GM12864 (cell line): ENCODE results near the gene DRGX.
A peak's percentile ranks its signal among the peaks of the same experiment; 100 is the strongest.

Experiments used
- DNase-seq: peaks from one replicate; pipeline ENCODE4 v3.0.0-alpha.2; 2011; ENCODE audit warnings: low read depth
- H3K4me3 ChIP-seq: 2 replicates; pipeline ENCODE4 v1.5.1; 2011; ENCODE audit warnings: mild to moderate bottlenecking, low read depth, low read length, control low read depth
- TF ChIP-seq, protein P1 (sequence below): IDR thresholded peaks from 2 replicates; pipeline ENCODE4 v1.5.1; 2011; ENCODE audit warnings: low read depth, mild to moderate bottlenecking, moderate library complexity, low read length, control low read depth, inconsistent platforms; ENCODE audit errors: missing control alignments

DRGX gene

GRCh38 chr10:49384268-49384953, 11.5 kb downstream of the DRGX start:
- no peak for DNase-seq
- no peak overlapping the region for H3K4me3 ChIP-seq
- TF ChIP-seq, protein P1, sequence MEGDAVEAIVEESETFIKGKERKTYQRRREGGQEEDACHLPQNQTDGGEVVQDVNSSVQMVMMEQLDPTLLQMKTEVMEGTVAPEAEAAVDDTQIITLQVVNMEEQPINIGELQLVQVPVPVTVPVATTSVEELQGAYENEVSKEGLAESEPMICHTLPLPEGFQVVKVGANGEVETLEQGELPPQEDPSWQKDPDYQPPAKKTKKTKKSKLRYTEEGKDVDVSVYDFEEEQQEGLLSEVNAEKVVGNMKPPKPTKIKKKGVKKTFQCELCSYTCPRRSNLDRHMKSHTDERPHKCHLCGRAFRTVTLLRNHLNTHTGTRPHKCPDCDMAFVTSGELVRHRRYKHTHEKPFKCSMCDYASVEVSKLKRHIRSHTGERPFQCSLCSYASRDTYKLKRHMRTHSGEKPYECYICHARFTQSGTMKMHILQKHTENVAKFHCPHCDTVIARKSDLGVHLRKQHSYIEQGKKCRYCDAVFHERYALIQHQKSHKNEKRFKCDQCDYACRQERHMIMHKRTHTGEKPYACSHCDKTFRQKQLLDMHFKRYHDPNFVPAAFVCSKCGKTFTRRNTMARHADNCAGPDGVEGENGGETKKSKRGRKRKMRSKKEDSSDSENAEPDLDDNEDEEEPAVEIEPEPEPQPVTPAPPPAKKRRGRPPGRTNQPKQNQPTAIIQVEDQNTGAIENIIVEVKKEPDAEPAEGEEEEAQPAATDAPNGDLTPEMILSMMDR = no peak

GRCh38 chr10:49383853-49384252, 12.0 kb downstream of the DRGX start:
- DNase-seq = no peak
- TF ChIP-seq, protein P1 = no peak

DNA sequence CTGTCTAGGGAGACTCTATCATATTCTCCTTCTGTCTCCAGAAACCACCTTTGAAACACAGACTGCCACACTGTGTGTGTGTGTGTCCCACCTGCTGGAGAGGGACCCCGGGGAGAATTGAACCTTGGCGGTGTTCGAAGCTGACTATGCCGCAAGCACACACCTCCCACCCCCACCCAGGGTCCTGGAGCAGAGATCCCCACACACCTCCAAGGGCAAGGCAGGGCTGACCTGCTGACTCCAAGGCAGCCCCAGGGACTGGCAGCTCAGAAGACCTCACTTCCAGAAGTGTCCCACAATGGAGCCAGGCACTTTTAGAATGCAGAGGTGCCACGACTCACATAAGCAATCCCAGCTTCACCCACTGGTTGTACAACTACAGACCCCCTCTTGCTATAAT, 13.1 kb downstream of the DRGX start:
- no peak for DNase-seq
- no peak overlapping the region for H3K4me3 ChIP-seq
- TF ChIP-seq, protein P1 = no peak

More at GRCh38 chr10:49383853-49384252, 12.0 kb downstream of the DRGX start:
- no peak overlapping the region for H3K4me3 ChIP-seq

- DNase-seq = no peak
- no peak overlapping the region for H3K4me3 ChIP-seq
- TF ChIP-seq, protein P1 = no peak
Measured at GRCh38 chr10:49382226-49382625, 13.7 kb downstream of the DRGX start.

DNA sequence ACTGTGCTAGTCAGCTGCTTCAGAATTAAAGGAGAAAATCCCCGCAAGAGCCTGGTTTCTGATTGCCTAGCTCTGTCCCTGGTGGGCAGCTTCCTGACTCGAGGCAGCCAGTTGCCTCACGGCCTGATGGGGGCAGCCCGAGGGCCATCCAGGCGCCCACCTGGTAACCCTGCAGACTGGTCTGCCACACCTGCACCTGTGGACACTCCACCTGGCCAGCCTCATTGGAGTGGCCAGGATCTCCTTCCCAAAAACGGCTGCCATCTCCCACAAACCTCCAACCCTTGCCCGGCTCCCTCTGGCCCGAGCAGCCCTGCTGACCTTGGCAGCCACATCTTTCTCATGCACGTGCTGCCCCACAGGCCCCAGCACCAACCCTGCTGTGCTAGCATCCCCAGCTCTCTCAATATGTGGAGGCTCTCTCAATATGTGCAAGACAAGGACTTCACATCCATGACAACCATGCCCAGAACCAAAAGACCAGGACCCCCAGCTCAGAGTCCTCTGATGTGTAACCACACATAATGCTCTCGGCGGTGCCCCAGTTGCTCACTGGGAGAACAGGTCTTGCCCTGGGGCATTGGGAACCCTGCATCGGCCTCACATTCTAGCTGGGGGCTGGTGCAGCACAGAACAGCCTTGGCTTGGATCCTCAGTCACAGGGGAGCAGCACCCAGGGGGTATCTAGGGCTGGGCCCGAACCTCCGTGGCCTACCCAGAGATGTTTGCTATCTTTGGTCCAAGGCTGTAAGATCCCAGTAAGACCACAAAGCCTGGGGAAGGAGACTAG, 14.6 kb downstream of the DRGX start:
- H3K4me3 ChIP-seq = no peak overlapping the region

DNA sequence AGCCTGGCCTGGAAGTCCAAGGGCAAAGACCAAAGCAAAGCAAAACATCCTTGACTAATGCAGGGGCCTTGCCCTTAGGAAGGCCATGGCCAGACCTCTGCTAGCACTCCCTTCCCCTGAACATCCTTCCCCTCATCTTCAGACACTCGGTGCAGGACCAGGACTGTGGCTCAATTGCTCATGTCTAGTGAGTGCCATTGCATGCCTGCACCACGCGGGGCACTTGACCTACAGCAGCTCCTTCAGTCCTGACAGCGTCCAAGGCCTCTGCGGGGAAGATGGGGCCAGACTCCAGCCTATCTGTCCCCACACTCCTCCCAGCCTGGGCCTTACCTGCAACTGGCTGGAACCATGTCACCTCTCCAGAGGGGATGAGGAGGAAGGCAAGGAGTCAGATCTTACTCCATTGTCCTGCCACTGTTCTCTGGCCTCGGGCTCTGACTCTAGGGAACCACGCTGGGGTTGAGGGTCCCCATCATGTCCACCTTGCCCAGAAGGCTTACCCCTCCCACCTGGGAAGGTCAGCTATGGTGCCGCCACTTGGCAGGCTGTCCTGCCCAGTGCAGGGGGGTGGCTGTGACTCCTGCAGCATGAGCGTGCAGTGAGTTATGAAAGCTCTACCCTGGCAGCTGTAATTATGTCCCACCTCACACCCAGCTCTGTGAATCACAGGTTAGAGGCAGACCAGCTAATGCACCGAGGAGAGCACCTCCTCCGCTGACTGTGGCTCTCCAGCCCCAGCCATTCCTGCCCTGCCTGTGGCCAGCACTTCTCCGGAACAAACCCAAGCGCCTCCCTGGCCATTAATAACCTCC, 16.1 kb downstream of the DRGX start:
- no peak overlapping the region for H3K4me3 ChIP-seq
- DNase-seq = no peak
- TF ChIP-seq, protein P1 = peak; percentile 50

More for the DNA sequence above, 14.6 kb downstream of the DRGX start:
- TF ChIP-seq, protein P1 = no peak
- no peak for DNase-seq
